Gastroesophageal sphincter (tissue), 3 donors: Measurements from ENCODE around the gene CENPU.

Experiments
- POLR2A ChIP-seq, 2 donors: fragments of 450-650 bp; IDR thresholded peaks; one replicate each; pipeline ENCODE4 v1.6.1; 2017; ENCODE audit warnings: antibody characterized with exemption in 2 of 2, mild to moderate bottlenecking in 2 of 2, moderate library complexity in 1 of 2
- TF ChIP-seq, protein P1 (sequence below), 4 experiments: fragments of 200-600 bp in 2 of 4; fragments of 450-650 bp in 2 of 4; sonication (generic) in 1 of 4; IDR thresholded peaks; one replicate each; pipeline ENCODE4 v1.5.1; 2017 to 2019; ENCODE audit warnings: antibody characterized with exemption in 4 of 4, mild to moderate bottlenecking in 2 of 4, moderate library complexity in 2 of 4

GRCh38 chr4:184712322-184712721, 21.6 kb downstream of the CENPU start:
- TF ChIP-seq, protein P1, sequence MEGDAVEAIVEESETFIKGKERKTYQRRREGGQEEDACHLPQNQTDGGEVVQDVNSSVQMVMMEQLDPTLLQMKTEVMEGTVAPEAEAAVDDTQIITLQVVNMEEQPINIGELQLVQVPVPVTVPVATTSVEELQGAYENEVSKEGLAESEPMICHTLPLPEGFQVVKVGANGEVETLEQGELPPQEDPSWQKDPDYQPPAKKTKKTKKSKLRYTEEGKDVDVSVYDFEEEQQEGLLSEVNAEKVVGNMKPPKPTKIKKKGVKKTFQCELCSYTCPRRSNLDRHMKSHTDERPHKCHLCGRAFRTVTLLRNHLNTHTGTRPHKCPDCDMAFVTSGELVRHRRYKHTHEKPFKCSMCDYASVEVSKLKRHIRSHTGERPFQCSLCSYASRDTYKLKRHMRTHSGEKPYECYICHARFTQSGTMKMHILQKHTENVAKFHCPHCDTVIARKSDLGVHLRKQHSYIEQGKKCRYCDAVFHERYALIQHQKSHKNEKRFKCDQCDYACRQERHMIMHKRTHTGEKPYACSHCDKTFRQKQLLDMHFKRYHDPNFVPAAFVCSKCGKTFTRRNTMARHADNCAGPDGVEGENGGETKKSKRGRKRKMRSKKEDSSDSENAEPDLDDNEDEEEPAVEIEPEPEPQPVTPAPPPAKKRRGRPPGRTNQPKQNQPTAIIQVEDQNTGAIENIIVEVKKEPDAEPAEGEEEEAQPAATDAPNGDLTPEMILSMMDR (IDR thresholded peaks at IDR 0.05), result no peak
- TF ChIP-seq POLR2A (IDR thresholded peaks at IDR 0.05), result no peak
